HG03196 (cell line): ENCODE results near the gene SPECC1L.
"Not testable (repeated sequence)": the region's sequence is repeated elsewhere in the genome, so short reads cannot be mapped to it uniquely, and the experiment has no call there.

Source experiments
- ATAC-seq: cut with Tn5 transposase; IDR thresholded peaks from one replicate; pipeline ENCODE4 v1.9.1; 2021; ENCODE audit not compliant: unreplicated experiment

SPECC1L gene

GRCh38 chr22:24270556-24271385 lies at the start of gene SPECC1L:
Gene SPECC1L, plus strand, starts transcription at chr22:24270831. Its CDS starts 31,401 bp downstream, at chr22:24302232.
- ATAC-seq, result peak; percentile 89

GRCh38 chr22:24224468-24224867 lies 46.2 kb upstream of the SPECC1L start:
- no peak for ATAC-seq

GRCh38 chr22:24225044-24225601 lies 45.5 kb upstream of the SPECC1L start:
- no peak for ATAC-seq

- ATAC-seq, result no peak
These were observed 44.7 kb upstream of the SPECC1L start for GRCh38 chr22:24225951-24226350.

- no peak for ATAC-seq
These were observed 39.5 kb upstream of the SPECC1L start for GRCh38 chr22:24230911-24231656.

- no peak for ATAC-seq
These were observed 38.9 kb upstream of the SPECC1L start for GRCh38 chr22:24231706-24232105.

- ATAC-seq, result no peak
These were observed 38.5 kb upstream of the SPECC1L start for GRCh38 chr22:24232124-24232523.

- ATAC-seq, result no peak
These were observed 37.9 kb upstream of the SPECC1L start for GRCh38 chr22:24232725-24233124.

GRCh38 chr22:24233235-24233634 lies 37.4 kb upstream of the SPECC1L start:
- ATAC-seq, result no peak

- ATAC-seq, result no peak
These were observed 36.8 kb upstream of the SPECC1L start for GRCh38 chr22:24233816-24234215.

GRCh38 chr22:24235315-24235714 lies 35.3 kb upstream of the SPECC1L start:
- no peak for ATAC-seq

- no peak for ATAC-seq
These were observed 34.0 kb upstream of the SPECC1L start for GRCh38 chr22:24236656-24237055.

GRCh38 chr22:24238101-24238694 lies 32.4 kb upstream of the SPECC1L start:
- ATAC-seq, result not testable (repeated sequence)

GRCh38 chr22:24240381-24240780 lies 30.2 kb upstream of the SPECC1L start:
- no peak for ATAC-seq

GRCh38 chr22:24240985-24241692 lies 29.5 kb upstream of the SPECC1L start:
- not testable (repeated sequence) for ATAC-seq

GRCh38 chr22:24243417-24243816 lies 27.2 kb upstream of the SPECC1L start:
- not testable (repeated sequence) for ATAC-seq

GRCh38 chr22:24244144-24244787 lies 26.4 kb upstream of the SPECC1L start:
- no peak for ATAC-seq

GRCh38 chr22:24245030-24245431 lies 25.6 kb upstream of the SPECC1L start, which contains the start of gene GGT5:
Gene GGT5, minus strand, starts transcription at chr22:24245082. Its CDS starts 357 bp downstream, at chr22:24244725.
- not testable (repeated sequence) for ATAC-seq

- ATAC-seq, result not testable (repeated sequence)
These were observed 24.8 kb upstream of the SPECC1L start for GRCh38 chr22:24245584-24246561.
